ENCODE data around the gene SNAI3.

GRCh38 chr16:88636488-88637265 lies 49.6 kb downstream of the SNAI3 start:
- TF ChIP-seq CTCF (conservative IDR thresholded peaks at IDR 0.05; ENCODE audit: low read length) (no peak), EZH2phosphoT487 (IDR thresholded peaks at IDR 0.05; ENCODE audit: borderline replicate concordance) (no peak)
